Inferior parietal cortex (tissue), 1 donor: ENCODE results near the gene CARD11.
A peak's percentile ranks its signal among the peaks of the same experiment; 100 is the strongest.

Experiments used
- DNase-seq: peaks from one replicate; pipeline ENCODE4 v3.0.0-alpha.2; 2016; ENCODE audit errors: extremely low spot score

CARD11 gene

GRCh38 chr7:2873686-2874551, 169.7 kb downstream of the CARD11 start:
- peak; percentile 54 for DNase-seq

- no peak for DNase-seq
These were observed 170.5 kb downstream of the CARD11 start for GRCh38 chr7:2873146-2873545.

DNA sequence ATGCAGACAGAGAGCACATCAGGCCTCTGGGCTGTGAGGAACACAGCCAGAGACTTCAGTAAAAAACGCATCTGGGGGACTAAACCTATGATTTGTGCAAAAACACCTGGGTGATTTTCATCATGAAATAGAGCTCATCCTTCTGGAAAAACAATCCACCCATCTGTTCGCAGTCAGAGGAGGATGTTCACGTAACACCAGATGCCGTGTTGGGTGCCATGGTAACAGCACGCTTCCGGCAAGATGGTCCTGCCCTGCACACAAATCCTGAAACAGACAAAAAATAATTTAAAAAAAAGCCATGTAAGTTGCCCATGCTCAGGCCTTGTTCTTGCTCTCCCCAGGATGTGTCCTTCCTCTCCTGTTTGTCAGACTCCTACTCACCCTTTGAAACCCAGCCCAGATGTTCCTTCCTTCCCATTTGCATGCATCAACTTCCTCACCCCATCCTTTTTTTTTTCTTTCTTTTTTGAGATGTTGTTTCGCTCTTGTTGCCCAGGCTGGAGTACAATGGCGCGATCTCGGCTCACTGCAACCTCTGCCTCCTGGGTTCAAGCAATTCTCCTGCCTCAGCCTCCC, 171.3 kb downstream of the CARD11 start:
- peak; percentile 23 for DNase-seq

GRCh38 chr7:2870471-2870931, 173.2 kb downstream of the CARD11 start:
- DNase-seq, result no peak

DNA sequence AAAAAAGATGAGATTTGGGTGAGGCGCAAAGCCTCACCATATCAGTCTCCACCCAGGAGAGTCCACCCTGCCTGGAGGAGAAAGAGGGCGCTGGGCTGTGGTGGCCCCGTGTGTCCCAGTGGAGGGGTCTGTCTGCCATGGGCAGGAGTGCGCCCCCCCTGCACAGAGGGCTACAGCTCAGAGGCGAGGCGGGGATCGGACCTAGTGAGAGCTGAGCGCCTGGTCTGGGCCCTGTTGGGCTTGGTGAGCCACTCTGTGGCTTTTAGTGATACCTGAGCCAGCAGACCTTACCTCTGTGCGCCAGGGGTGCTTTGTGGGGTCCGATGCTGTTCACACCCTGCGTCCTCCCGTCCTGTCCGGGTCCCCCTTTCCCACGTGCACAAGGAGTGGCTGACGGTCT, 173.7 kb downstream of the CARD11 start:
- no peak for DNase-seq

DNA sequence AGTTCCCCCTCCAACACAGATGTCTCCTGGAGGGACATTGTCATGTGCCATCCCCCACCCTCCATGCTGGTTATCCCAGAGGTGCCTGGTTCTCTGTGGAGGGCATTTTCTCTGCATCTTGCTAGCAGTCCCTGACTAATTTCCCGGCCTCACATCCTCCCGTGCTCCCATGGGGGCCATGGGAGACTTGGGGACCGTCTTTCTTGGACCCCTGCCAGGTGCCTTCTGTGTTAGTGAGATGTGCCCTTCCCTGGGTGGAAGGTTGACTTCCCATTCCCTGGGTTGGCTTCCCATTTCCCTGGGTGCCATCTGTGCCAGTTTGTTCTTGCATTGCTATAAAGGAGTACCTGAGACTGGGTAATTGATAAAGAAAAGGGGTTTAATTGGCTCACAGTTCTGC, 177.1 kb downstream of the CARD11 start:
- DNase-seq, result no peak

GRCh38 chr7:2864999-2865670, 178.5 kb downstream of the CARD11 start:
- peak; percentile 86 for DNase-seq

GRCh38 chr7:2864204-2864985, 179.3 kb downstream of the CARD11 start:
- DNase-seq, result no peak

DNA sequence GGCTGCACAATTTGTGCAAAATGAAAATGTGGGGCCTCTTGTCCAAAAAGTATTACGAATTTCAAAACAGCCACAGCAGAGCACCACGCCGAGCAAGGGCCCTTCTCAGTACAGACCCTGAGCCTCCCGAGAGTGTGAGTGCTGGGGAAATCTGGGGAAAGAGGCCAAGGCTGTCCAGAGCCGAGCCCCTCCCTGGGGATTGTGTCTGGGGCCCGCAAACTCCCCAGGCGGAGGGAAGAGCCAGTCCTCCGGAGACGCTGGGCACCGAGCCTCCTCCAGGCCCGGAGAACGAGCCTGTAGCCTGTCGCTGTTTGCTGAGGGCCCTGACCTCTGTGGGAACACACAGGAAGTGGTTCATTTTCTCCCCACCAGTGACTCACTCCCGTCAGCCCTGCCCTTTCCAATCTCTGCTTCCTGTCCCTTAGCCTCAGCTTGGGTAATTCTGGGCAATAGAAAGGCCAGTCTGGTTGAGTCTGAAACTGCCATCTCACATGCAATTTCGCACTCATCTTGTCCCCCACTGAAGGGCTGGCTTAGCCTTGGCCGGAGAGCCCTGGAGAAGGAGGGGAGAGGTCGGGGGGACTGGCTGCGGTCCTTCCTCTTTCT, 180.1 kb downstream of the CARD11 start:
- no peak for DNase-seq

DNA sequence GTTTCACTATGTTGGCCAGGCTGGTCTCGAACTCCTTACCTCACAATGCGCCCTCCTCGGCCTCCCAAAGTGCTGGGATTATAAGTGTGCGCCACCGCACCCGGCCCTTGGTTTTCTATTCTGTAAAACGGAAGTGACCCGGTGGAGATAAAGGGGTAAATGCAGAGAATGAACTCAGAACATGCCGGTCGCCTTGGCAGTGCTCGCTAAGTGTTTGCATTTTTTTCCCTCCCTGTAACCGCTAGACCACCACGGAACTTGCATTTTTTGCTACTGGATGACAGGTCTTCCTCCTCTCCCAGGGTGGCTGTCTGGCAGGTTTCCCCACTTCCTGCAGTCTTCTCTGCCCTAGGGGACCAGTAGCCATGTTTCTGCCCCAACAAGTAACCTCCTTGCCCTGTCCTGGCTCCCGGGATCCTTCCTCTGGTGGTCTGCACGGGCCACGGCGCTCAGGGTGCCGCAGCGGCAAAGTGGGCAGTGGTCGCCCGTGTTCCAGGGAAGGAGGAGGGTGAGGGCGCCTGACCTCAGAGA, 180.8 kb downstream of the CARD11 start:
- no peak for DNase-seq

GRCh38 chr7:2861509-2861908, 182.2 kb downstream of the CARD11 start:
- DNase-seq, result no peak

DNA sequence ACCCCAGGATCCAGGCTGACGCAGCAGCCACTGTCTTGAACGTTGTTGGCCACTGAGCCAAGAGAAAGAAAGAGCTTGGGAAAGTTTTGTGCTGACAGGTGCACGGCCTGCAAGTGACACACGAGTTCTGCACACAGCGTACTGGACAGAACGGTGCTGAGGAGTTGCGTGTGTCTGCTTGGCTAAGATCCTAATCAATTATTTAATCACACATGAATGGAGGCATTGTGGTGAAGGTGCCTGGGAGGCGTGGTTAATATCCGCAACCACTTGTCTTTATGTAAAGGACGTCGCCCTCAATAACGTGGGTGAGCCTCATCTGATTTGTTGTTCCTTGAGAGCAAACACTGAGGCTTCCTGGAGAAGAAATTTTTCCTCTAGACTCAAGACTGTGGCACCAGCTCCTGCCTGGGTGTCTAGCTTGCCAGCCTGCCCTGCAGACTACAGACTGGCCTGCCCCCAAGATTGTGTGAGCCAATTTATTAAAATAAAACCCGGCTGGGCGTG, 183.0 kb downstream of the CARD11 start:
- DNase-seq, result no peak

- no peak for DNase-seq
These were observed 183.7 kb downstream of the CARD11 start for GRCh38 chr7:2859952-2860351.

GRCh38 chr7:2858621-2859020, 185.0 kb downstream of the CARD11 start:
- no peak for DNase-seq

- DNase-seq, result no peak
These were observed 187.1 kb downstream of the CARD11 start for GRCh38 chr7:2856388-2857169.
